Right ventricle myocardium inferior (tissue), 1 donor: ENCODE measurements around the gene NCLN. TPM values are rescaled to one million over a fixed set of nuclear protein-coding genes. Genes with fewer than 3 reads are reported as not detected.
"Not testable (repeated sequence)": the region's sequence is repeated elsewhere in the genome, so short reads cannot be mapped to it uniquely, and the experiment has no call there.

Experiments
- ATAC-seq: fragments of 200-7000 bp; cut with Tn5 transposase; one replicate; pipeline ENCODE4 v1.9.1; 2020; ENCODE audit warnings: mild to moderate bottlenecking, moderate library complexity
- DNase-seq: peaks from one replicate; pipeline ENCODE4 v3.0.0; 2021; ENCODE audit errors: missing footprints
- intact Hi-C: fragments of 100-400 bp; cut with DNase I; formaldehyde crosslinking; loops from one replicate; pipeline ENCODE4 v1.11.0; 2022
- total RNA-seq: library from RNA; stranded (reverse); fragmentation: NEBNext Ultra II Directional; extraction: Animal tissue kit (Norgen Biotek cat#: 25700); gene quantifications from one replicate; pipeline ENCODE4 v1.2.1, GENCODE V29; 2021
- donor health status: DM: no; HTN: yes; CAD: no; lungs with severe emphysema.

The NCLN gene
- total RNA-seq, 1 donor from 2014 or later, result 23.7 TPM

GRCh38 chr19:3208317-3209207, 22.8 kb downstream of the NCLN start:
- ATAC-seq, result no peak

GRCh38 chr19:3210347-3211017, 24.8 kb downstream of the NCLN start:
- DNase-seq (peak; percentile 83), ATAC-seq (peak; percentile 59)
- intact Hi-C loops, result no loop called here

More at GRCh38 chr19:3208317-3209207, 22.8 kb downstream of the NCLN start:
- DNase-seq, result no peak
- intact Hi-C loops, result no loop called here

- no peak for DNase-seq
- no peak for ATAC-seq
- intact Hi-C loops, result no loop called here
Measured at GRCh38 chr19:3211191-3211590, 25.5 kb downstream of the NCLN start.

GRCh38 chr19:3213159-3213558, 27.4 kb downstream of the NCLN start:
- ATAC-seq (no peak), DNase-seq (no peak)
- intact Hi-C loops, result no loop called here

- ATAC-seq (no peak), DNase-seq (no peak)
- intact Hi-C loops, result no loop called here
Measured at GRCh38 chr19:3216874-3217273, 31.1 kb downstream of the NCLN start.

- ATAC-seq (no peak), DNase-seq (peak; percentile 68)
- intact Hi-C loops, result no loop called here
Measured at GRCh38 chr19:3220576-3220975, 34.8 kb downstream of the NCLN start.

- intact Hi-C loops, DNase-seq, ATAC-seq: not testable (repeated sequence)
Measured at GRCh38 chr19:3221576-3221975, 35.8 kb downstream of the NCLN start.

GRCh38 chr19:3222709-3223108, 37.0 kb downstream of the NCLN start:
- ATAC-seq, result no peak
- DNase-seq, result no peak
- intact Hi-C loops, result no loop called here

GRCh38 chr19:3224346-3225168, 38.8 kb downstream of the NCLN start, which contains the start of gene CELF5:
CELF5 (plus strand) TSS chr19:3224661; CDS start chr19:3224740, 79 bp downstream.
- DNase-seq (no peak), ATAC-seq (no peak)
- intact Hi-C loops, result no loop called here

GRCh38 chr19:3225169-3225485, 39.4 kb downstream of the NCLN start:
- DNase-seq (no peak), ATAC-seq (no peak)
- intact Hi-C loops, result no loop called here

- no peak for DNase-seq
- intact Hi-C loops, result no loop called here
- no peak for ATAC-seq
Measured at GRCh38 chr19:3225677-3226093, 40.0 kb downstream of the NCLN start.

GRCh38 chr19:3227054-3227626, 41.4 kb downstream of the NCLN start:
- DNase-seq (no peak), ATAC-seq (no peak)
- intact Hi-C loops, result no loop called here

GRCh38 chr19:3229346-3229743, 43.6 kb downstream of the NCLN start:
- intact Hi-C loops, result no loop called here
- no peak for ATAC-seq
- DNase-seq, result no peak

GRCh38 chr19:3229888-3230496, 44.3 kb downstream of the NCLN start:
- ATAC-seq (no peak), DNase-seq (no peak)
- intact Hi-C loops, result no loop called here

GRCh38 chr19:3231288-3231687, 45.6 kb downstream of the NCLN start:
- ATAC-seq (no peak), DNase-seq (no peak)
- intact Hi-C loops, result no loop called here

GRCh38 chr19:3233116-3233515, 47.4 kb downstream of the NCLN start:
- intact Hi-C loops, result no loop called here
- no peak for DNase-seq
- no peak for ATAC-seq

- no peak for ATAC-seq
- intact Hi-C loops, result no loop called here
- no peak for DNase-seq
Measured at GRCh38 chr19:3233831-3234230, 48.1 kb downstream of the NCLN start.

- DNase-seq, result no peak
- no peak for ATAC-seq
- intact Hi-C loops, result no loop called here
Measured at GRCh38 chr19:3234800-3235199, 49.1 kb downstream of the NCLN start.

- intact Hi-C loops, ATAC-seq, DNase-seq: not testable (repeated sequence)
Measured at GRCh38 chr19:3235604-3236003, 49.9 kb downstream of the NCLN start.
